AG04450 (cell line): ENCODE results near the gene GPR68. TPM values are rescaled to one million over a fixed set of nuclear protein-coding genes. Genes with fewer than 3 reads are reported as not detected.

Experiments
- CTCF ChIA-PET: fragments of 300-600, 350-600 bp; formaldehyde crosslinking; extraction: SDS; loops from one replicate; lab custom pipeline; 2022; ENCODE audit warnings: antibody characterized with exemption, inconsistent platforms; lab: Charles Lee
- POLR2A ChIA-PET: fragments of 350-600 bp; formaldehyde crosslinking; extraction: SDS; loops from one replicate; lab custom pipeline; 2021; ENCODE audit warnings: antibody characterized with exemption, inconsistent platforms; lab: Yijun Ruan, JAX
- DNase-seq: peaks from one replicate; pipeline ENCODE4 v3.0.0-alpha.2; 2011; ENCODE audit warnings: low read depth, low spot score
- H3K27ac ChIP-seq: one replicate; pipeline ENCODE4 v1.5.1; 2012; ENCODE audit warnings: low read depth, low read length, control low read depth
- H3K27me3 ChIP-seq: one replicate; pipeline ENCODE4 v1.6.0; 2012; ENCODE audit warnings: low read length; ENCODE audit not compliant: control insufficient read depth, insufficient read depth
- H3K4me3 ChIP-seq: 2 replicates; pipeline ENCODE4 v1.5.1; 2011; ENCODE audit warnings: mild to moderate bottlenecking, low read depth, low read length, control low read depth
- H3K9me3 ChIP-seq: 2 replicates; pipeline ENCODE4 v1.5.1; 2012; ENCODE audit warnings: low read length; ENCODE audit not compliant: control insufficient read depth, insufficient read depth
- CTCF ChIP-seq: IDR thresholded peaks from 2 replicates; pipeline ENCODE4 v1.5.1; 2011; ENCODE audit warnings: low read depth, low read length, control low read depth, inconsistent platforms
- polyA plus RNA-seq: library from polyadenylated mRNA; depleted of rRNA; stranded (reverse); fragments of >200 nt; gene quantifications from 2 replicates; pipeline ENCODE4 v1.2.3, GENCODE V29; 2011

The GPR68 gene
- polyA plus RNA-seq, 1 experiment, result 0.83 TPM

- CTCF ChIA-PET, result interaction anchor here (0.7 kb wide), 1 partner anchor 92 kb away, joined by 3 read pairs; no protein-coding TSS in a partner anchor
These were observed 21.3 kb downstream of the GPR68 start for GRCh38 chr14:91223028-91223783.

GRCh38 chr14:91221270-91221669 is 23.2 kb downstream of the GPR68 start:
- no peak for TF ChIP-seq CTCF
- CTCF ChIA-PET, result no interaction called here
- POLR2A ChIA-PET, result interaction anchor here (0.6 kb wide), 1 partner anchor 22 kb away, joined by 4 read pairs; no protein-coding TSS in a partner anchor

More at GRCh38 chr14:91223028-91223783, 21.3 kb downstream of the GPR68 start:
- POLR2A ChIA-PET, result interaction anchor here (0.6 kb wide), 1 partner anchor 677 kb away, joined by 3 read pairs; no protein-coding TSS in a partner anchor
- no peak for TF ChIP-seq CTCF
- H3K4me3 ChIP-seq, result no peak overlapping the region
- no peaks in the 10 kb centered on the region for H3K27me3 ChIP-seq
- H3K9me3 ChIP-seq, result peaks cover 4% of the 10 kb centered on the region; the same call in 1 of the 2 replicates
- no peak overlapping the region for H3K27ac ChIP-seq
- no peak for DNase-seq

GRCh38 chr14:91220581-91221000 is 23.9 kb downstream of the GPR68 start:
- Histone ChIP-seq H3K9me3 (peaks cover 4% of the 10 kb centered on the region; the same call in 1 of the 2 replicates), H3K27me3 (no peaks in the 10 kb centered on the region), H3K27ac (no peak overlapping the region), H3K4me3 (no peak overlapping the region)
- ChIA-PET POLR2A (no interaction called here), CTCF (no interaction called here)
- no peak for TF ChIP-seq CTCF
- no peak for DNase-seq

More at GRCh38 chr14:91221270-91221669, 23.2 kb downstream of the GPR68 start:
- Histone ChIP-seq H3K9me3 (peaks cover 4% of the 10 kb centered on the region; the same call in 1 of the 2 replicates), H3K27me3 (no peaks in the 10 kb centered on the region), H3K27ac (no peak overlapping the region), H3K4me3 (no peak overlapping the region)
- DNase-seq, result no peak

- POLR2A ChIA-PET, result interaction anchor here (0.6 kb wide), 1 partner anchor 11 kb away, joined by 6 read pairs; no protein-coding TSS in a partner anchor
- no peak for DNase-seq
- no peaks in the 10 kb centered on the region for H3K27me3 ChIP-seq
These were observed 24.8 kb downstream of the GPR68 start for GRCh38 chr14:91219517-91220389.

More at GRCh38 chr14:91219517-91220389, 24.8 kb downstream of the GPR68 start:
- Histone ChIP-seq H3K4me3 (no peak overlapping the region), H3K9me3 (peaks cover 3% of the 10 kb centered on the region; the same call in 1 of the 2 replicates), H3K27ac (no peak overlapping the region)
- TF ChIP-seq CTCF, result no peak
- CTCF ChIA-PET, result interaction anchor here (0.5 kb wide), 1 partner anchor 46 kb away, joined by 4 read pairs; no protein-coding TSS in a partner anchor
